ENCODE results near the gene KLHDC7B. TPM values are rescaled to one million over a fixed set of nuclear protein-coding genes. Genes with fewer than 3 reads are reported as not detected.

The KLHDC7B gene
- total and polyA plus RNA-seq, 2 of the 13 experiments (the other 11 are each of a cell fraction or from before 2014, with no cell fraction given) = 0.11 TPM; not detected in 1

DNA sequence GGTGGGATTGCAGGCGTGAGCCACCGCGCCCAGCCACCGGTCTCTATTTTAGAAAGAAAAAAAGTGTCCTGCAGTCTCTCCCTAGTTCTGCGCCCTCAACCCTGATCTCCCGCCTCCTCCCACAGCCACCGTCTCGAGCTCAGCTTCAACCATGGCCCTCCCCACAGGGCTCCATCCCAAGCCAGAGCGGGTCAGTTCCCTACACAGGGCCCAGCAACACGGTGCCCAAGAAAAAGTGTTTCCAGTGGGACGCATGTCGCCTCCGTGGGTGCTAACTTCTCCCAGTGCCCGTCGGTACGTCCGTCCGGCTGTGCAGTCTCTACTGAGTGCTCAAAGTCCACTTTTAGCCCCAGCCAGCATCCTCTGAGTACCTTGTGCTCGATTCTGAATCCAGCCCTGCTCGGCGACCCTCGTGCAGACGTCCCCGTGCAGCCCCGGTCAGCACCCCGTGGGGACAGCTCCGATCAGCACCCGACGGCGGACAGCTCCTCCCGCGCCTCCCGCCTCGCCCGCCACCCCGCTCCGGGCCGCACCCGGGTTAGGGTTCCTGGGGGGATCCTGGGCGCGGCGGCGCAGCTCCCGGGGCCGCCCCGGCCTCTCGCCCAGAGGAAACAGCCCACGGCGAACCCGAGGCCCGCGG, 54.2 kb downstream of the KLHDC7B start (continued):
- TF ChIP-seq ZNF256 (CRISPR knock-in tag; conservative IDR thresholded peaks at IDR 0.05) = peak; percentile 99
- TF ChIP-seq NCOA1 (CRISPR knock-in tag; IDR thresholded peaks at IDR 0.05) = peak; percentile 88; the same call in 1 of the 2 replicates
- TF ChIP-seq TCF12 (IDR thresholded peaks at IDR 0.05) = no peak
- TF ChIP-seq TCF12 (CRISPR knock-in tag; IDR thresholded peaks at IDR 0.05) = peak; percentile 86; the same call in 1 of the 2 replicates
- no peak for TF ChIP-seq PAF1 (CRISPR knock-in tag; IDR thresholded peaks at IDR 0.05)
- peak; percentile 80 for TF ChIP-seq ONECUT2 (CRISPR knock-in tag; IDR thresholded peaks at IDR 0.05)
- TF ChIP-seq KLF13 (CRISPR knock-in tag; IDR thresholded peaks at IDR 0.05) = peak; percentile 96
- peak; percentile 83; the same call in 1 of the 2 replicates for TF ChIP-seq ZNF670 (CRISPR knock-in tag; IDR thresholded peaks at IDR 0.05; ENCODE audit: borderline replicate concordance)
- TF ChIP-seq, protein P1, sequence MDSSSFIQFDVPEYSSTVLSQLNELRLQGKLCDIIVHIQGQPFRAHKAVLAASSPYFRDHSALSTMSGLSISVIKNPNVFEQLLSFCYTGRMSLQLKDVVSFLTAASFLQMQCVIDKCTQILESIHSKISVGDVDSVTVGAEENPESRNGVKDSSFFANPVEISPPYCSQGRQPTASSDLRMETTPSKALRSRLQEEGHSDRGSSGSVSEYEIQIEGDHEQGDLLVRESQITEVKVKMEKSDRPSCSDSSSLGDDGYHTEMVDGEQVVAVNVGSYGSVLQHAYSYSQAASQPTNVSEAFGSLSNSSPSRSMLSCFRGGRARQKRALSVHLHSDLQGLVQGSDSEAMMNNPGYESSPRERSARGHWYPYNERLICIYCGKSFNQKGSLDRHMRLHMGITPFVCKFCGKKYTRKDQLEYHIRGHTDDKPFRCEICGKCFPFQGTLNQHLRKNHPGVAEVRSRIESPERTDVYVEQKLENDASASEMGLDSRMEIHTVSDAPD (CRISPR knock-in tag; IDR thresholded peaks at IDR 0.05) = 0 out of 2 replicates have a peak, but pooled peaks have one; percentile 24
- TF ChIP-seq ZFP37 (CRISPR knock-in tag; IDR thresholded peaks at IDR 0.05; ENCODE audit: borderline replicate concordance) = peak; percentile 100
- peak; percentile 98 for TF ChIP-seq ZNF530 (CRISPR knock-in tag; IDR thresholded peaks at IDR 0.05; ENCODE audit: low read depth)
- TF ChIP-seq FLYWCH1 (CRISPR knock-in tag; IDR thresholded peaks at IDR 0.05) = peak; percentile 99
- TF ChIP-seq CREB1 (IDR thresholded peaks at IDR 0.05) = no peak
- no peak for TF ChIP-seq CREB1 (CRISPR knock-in tag; IDR thresholded peaks at IDR 0.05)
- TF ChIP-seq MAF1 (CRISPR knock-in tag; IDR thresholded peaks at IDR 0.05; ENCODE audit: borderline replicate concordance) = peak; percentile 99
- TF ChIP-seq, protein P2, sequence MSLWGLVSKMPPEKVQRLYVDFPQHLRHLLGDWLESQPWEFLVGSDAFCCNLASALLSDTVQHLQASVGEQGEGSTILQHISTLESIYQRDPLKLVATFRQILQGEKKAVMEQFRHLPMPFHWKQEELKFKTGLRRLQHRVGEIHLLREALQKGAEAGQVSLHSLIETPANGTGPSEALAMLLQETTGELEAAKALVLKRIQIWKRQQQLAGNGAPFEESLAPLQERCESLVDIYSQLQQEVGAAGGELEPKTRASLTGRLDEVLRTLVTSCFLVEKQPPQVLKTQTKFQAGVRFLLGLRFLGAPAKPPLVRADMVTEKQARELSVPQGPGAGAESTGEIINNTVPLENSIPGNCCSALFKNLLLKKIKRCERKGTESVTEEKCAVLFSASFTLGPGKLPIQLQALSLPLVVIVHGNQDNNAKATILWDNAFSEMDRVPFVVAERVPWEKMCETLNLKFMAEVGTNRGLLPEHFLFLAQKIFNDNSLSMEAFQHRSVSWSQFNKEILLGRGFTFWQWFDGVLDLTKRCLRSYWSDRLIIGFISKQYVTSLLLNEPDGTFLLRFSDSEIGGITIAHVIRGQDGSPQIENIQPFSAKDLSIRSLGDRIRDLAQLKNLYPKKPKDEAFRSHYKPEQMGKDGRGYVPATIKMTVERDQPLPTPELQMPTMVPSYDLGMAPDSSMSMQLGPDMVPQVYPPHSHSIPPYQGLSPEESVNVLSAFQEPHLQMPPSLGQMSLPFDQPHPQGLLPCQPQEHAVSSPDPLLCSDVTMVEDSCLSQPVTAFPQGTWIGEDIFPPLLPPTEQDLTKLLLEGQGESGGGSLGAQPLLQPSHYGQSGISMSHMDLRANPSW (CRISPR knock-in tag; IDR thresholded peaks at IDR 0.05; ENCODE audit: borderline replicate concordance) = no peak
- no peak for TF ChIP-seq PAWR (CRISPR knock-in tag; IDR thresholded peaks at IDR 0.05; ENCODE audit: borderline replicate concordance)
- no peak for TF ChIP-seq POLR2AphosphoS2 (IDR thresholded peaks at IDR 0.05; ENCODE audit: low read depth, low read length)
- no peak for TF ChIP-seq ZKSCAN1 (IDR thresholded peaks at IDR 0.05; ENCODE audit: low read length)
- no peak for TF ChIP-seq MED8 (CRISPR knock-in tag; IDR thresholded peaks at IDR 0.05; ENCODE audit: insufficient replicate concordance)
- TF ChIP-seq TBX2 (CRISPR knock-in tag; IDR thresholded peaks at IDR 0.05; ENCODE audit: borderline replicate concordance) = peak; percentile 91
- TF ChIP-seq HMG20A (CRISPR knock-in tag; IDR thresholded peaks at IDR 0.05; ENCODE audit: borderline replicate concordance) = peak; percentile 79; the same call in 1 of the 2 replicates
- peak; percentile 95 for TF ChIP-seq SNAPC2 (CRISPR knock-in tag; IDR thresholded peaks at IDR 0.05)
- TF ChIP-seq ZNF773 (CRISPR knock-in tag; IDR thresholded peaks at IDR 0.05; ENCODE audit: borderline replicate concordance) = peak; percentile 100
- TF ChIP-seq ZNF713 (CRISPR knock-in tag; IDR thresholded peaks at IDR 0.05) = no peak
- TF ChIP-seq SMC3 (IDR thresholded peaks at IDR 0.05; ENCODE audit: low read length) = no peak
- TF ChIP-seq JUN (CRISPR knock-in tag; IDR thresholded peaks at IDR 0.05) = peak; percentile 77
- no peak for TF ChIP-seq NCOR1 (IDR thresholded peaks at IDR 0.05; ENCODE audit: borderline replicate concordance, low read length)
- no peak for TF ChIP-seq RNF2 (conservative IDR thresholded peaks at IDR 0.05; ENCODE audit: low read depth)
- TF ChIP-seq MXD3 (CRISPR knock-in tag; IDR thresholded peaks at IDR 0.05) = peak; percentile 100
